Endothelial cell of umbilical vein (primary cell): Measurements from ENCODE around the gene TRAF3. TPM values are rescaled to one million over a fixed set of nuclear protein-coding genes. Genes with fewer than 3 reads are reported as not detected.

Experiments
- BruUV-seq: library from RNA; stranded (reverse); fragments of 400-500 nt; replicated peaks from 2 replicates; lab custom pipeline; 2021; lab: Mats Ljungman, UMichigan
- CTCF ChIA-PET: fragments of 300-600, 350-600 bp; sonication (Branson Sonifier 250); formaldehyde crosslinking; loops from one replicate; lab custom pipeline; 2021; ENCODE audit warnings: antibody characterized with exemption, inconsistent platforms; lab: Charles Lee
- POLR2A ChIA-PET: fragments of 300-600, 350-600 bp; sonication (Branson Sonifier 250); formaldehyde crosslinking; loops from one replicate; lab custom pipeline; 2021; ENCODE audit warnings: antibody characterized with exemption, inconsistent platforms; lab: Charles Lee
- DNase-seq: peaks from one replicate; pipeline ENCODE4 v3.0.0-alpha.2; 2011; ENCODE audit warnings: low read depth, low spot score
- FAIRE-seq: peaks from 2 replicates; lab custom pipeline; 2011; peaks lifted over from hg19 to GRCh38; lab: Jason Lieb, UNC
- H2AFZ ChIP-seq: 2 replicates; pipeline ENCODE4 v1.6.0; 2012; ENCODE audit warnings: low read depth, low read length, control low read depth, inconsistent platforms
- H3K27ac ChIP-seq: 2 replicates; pipeline ENCODE4 v1.5.1; 2011; ENCODE audit warnings: low read depth, mild to moderate bottlenecking, control low read depth, low read length, moderate library complexity; ENCODE audit not compliant: insufficient read depth
- H3K27me3 ChIP-seq, 2 experiments: 2 replicates each; pipeline versions ENCODE4 v1.6.0 to v1.6.1; 2011; ENCODE audit warnings: low read length in 2 of 2, mixed read lengths in 1 of 2; ENCODE audit not compliant: control insufficient read depth in 2 of 2, insufficient read depth in 2 of 2
- H3K36me3 ChIP-seq, 2 experiments: 2 replicates in 1 of 2; 3 replicates in 1 of 2; pipeline ENCODE4 v1.5.1; 2011; ENCODE audit warnings: low read length in 2 of 2, mild to moderate bottlenecking in 1 of 2, moderate library complexity in 1 of 2; ENCODE audit not compliant: control insufficient read depth in 2 of 2, insufficient read depth in 2 of 2; ENCODE audit errors: extremely low read depth in 1 of 2
- H3K4me1 ChIP-seq: 3 replicates; pipeline ENCODE4 v1.5.1; 2011; ENCODE audit warnings: mild to moderate bottlenecking, low read length; ENCODE audit not compliant: control insufficient read depth, insufficient read depth; ENCODE audit errors: extremely low read depth
- H3K4me2 ChIP-seq: 2 replicates; pipeline ENCODE4 v1.6.1; 2011; ENCODE audit warnings: low read length, control low read depth, mixed read lengths; ENCODE audit not compliant: insufficient read depth
- H3K4me3 ChIP-seq, 3 experiments: fragments of 200-600 bp in 1 of 3; sonication (generic), shearing (Covaris generic) in 1 of 3; replicated peaks in 1 of 3; 2 replicates each; pipeline ENCODE4 v1.5.1; 2011 to 2016; ENCODE audit warnings: control low read depth in 3 of 3, low read length in 3 of 3, mild to moderate bottlenecking in 2 of 3, inconsistent platforms in 1 of 3, low read depth in 1 of 3, moderate library complexity in 1 of 3; ENCODE audit not compliant: insufficient read depth in 1 of 3
- H3K79me2 ChIP-seq: 2 replicates; pipeline ENCODE4 v1.6.0; 2012; ENCODE audit warnings: low read length, inconsistent platforms; ENCODE audit not compliant: control insufficient read depth, insufficient read depth
- H3K9ac ChIP-seq: replicated peaks from 2 replicates; pipeline ENCODE3; 2011; ENCODE audit warnings: low read length, control low read depth; ENCODE audit not compliant: insufficient read depth; ENCODE audit errors: extremely low read depth
- H3K9me1 ChIP-seq: replicated peaks from 3 replicates; pipeline ENCODE4 v1.6.0; 2011; ENCODE audit warnings: mild to moderate bottlenecking, low read length; ENCODE audit not compliant: control insufficient read depth, insufficient read depth; ENCODE audit errors: extremely low read depth
- H3K9me3 ChIP-seq: replicated peaks from 2 replicates; pipeline ENCODE4 v1.5.1; 2012; ENCODE audit warnings: low read length, inconsistent platforms; ENCODE audit not compliant: control insufficient read depth, insufficient read depth
- H4K20me1 ChIP-seq: replicated peaks from 2 replicates; pipeline ENCODE3; 2011; ENCODE audit warnings: mild to moderate bottlenecking, low read length; ENCODE audit not compliant: control insufficient read depth, insufficient read depth; ENCODE audit errors: extremely low read depth
- GATA2 ChIP-seq: IDR thresholded peaks from 2 replicates; pipeline ENCODE4 v1.7.0; 2011; ENCODE audit warnings: low read depth, mild to moderate bottlenecking, moderate library complexity, mixed read lengths, low read length; ENCODE audit not compliant: insufficient read length, insufficient read depth
- JUN ChIP-seq: IDR thresholded peaks from 2 replicates; pipeline ENCODE4 v1.6.1; 2011; ENCODE audit warnings: borderline replicate concordance, low read depth; ENCODE audit not compliant: insufficient read length, insufficient read depth
- MYC ChIP-seq: IDR thresholded peaks from one replicate; pipeline ENCODE4 v1.6.1; 2011; ENCODE audit warnings: mild to moderate bottlenecking, low read depth, low read length
- POLR2AphosphoS5 ChIP-seq: IDR thresholded peaks from 2 replicates; pipeline ENCODE4 v1.6.1; 2012; ENCODE audit warnings: low read depth, mild to moderate bottlenecking, control low read depth, low read length, moderate library complexity; ENCODE audit not compliant: insufficient read depth
- dilution Hi-C: fragments of 300-500 bp; cut with MboI; formaldehyde crosslinking; loops from one replicate; pipeline ENCODE4 v1.15.0; 2019; ENCODE audit warnings: low sequenced_read_pairs; ENCODE audit not compliant: extremely low pct_ligation_motif_present
- intact Hi-C: fragments of 100-400 bp; cut with micrococcal nuclease; formaldehyde crosslinking; loops from one replicate; pipeline ENCODE4 v1.10.0; 2022
- polyA plus RNA-seq, 4 experiments: library from polyadenylated mRNA; depleted of rRNA in 3 of 4; stranded (reverse) in 3 of 4; unstranded in 1 of 4; fragments of >200 nt; gene quantifications; 2 replicates each; pipeline versions ENCODE4 v1.2.1 to v1.2.3, GENCODE V29; 2011 to 2012; ENCODE audit warnings: missing spikeins in 1 of 4
- total RNA-seq: library from RNA; stranded (reverse); gene quantifications from 2 replicates; pipeline ENCODE4 v1.2.3, GENCODE V29; 2021

The TRAF3 gene
- total and polyA plus RNA-seq, 2 donors (not counting 3 experiments of a cell fraction or from before 2014, with no cell fraction given): 14.4 to 27.6 TPM

DNA sequence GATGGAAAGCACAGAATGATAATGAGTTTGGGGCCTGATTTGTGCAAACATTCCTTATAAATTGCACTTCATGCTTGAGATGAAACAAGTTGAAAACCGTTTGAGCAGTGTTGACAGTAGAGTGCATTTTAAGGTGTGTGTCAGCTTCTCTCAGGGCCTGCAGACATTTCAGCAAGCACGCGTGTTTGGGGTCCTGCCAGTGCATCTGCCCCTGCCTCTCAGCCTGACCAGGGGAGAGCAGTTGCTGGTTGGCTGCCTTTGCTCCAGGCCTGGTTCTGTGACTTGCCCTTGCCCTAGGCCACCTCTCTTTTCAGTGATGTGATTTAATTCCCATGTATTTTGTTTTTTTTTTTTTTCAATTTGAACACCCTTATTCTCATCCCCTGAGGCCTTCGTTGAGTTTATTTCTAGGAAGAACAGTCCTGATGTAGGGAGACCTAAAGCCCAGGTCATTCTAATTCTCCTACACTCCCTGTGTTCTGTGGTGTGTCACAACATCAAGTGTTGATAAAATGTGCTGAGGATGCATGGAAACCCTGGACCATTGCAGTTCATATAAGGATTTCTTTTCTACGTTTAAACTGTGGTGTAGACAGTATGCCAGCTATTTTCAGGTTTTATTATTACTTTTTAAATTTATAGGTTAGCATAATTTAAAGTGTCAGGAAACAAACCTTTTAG lies 105.1 kb downstream of the TRAF3 start:
- DNase-seq (no peak), FAIRE-seq (no peak)
- no peak for TF ChIP-seq POLR2AphosphoS5
- TF ChIP-seq GATA2: no peak
- H3K9me3 ChIP-seq: no peaks in the 10 kb centered on the region
- ChIA-PET POLR2A (no interaction called here), CTCF (interaction anchor here (1.3 kb wide), 2 partner anchors 11 to 188 kb away, joined by 3 read pairs; no protein-coding TSS in a partner anchor)
- no peaks in the 10 kb centered on the region for H3K9me1 ChIP-seq
- BruUV-seq: no TSS peak
- no peaks in the 10 kb centered on the region for H4K20me1 ChIP-seq
- no peak overlapping the region for H3K4me3 ChIP-seq
- H3K27me3 ChIP-seq: no peaks in the 10 kb centered on the region
- H3K27ac ChIP-seq: no peak overlapping the region
- H3K9ac ChIP-seq: no peak overlapping the region
- H3K79me2 ChIP-seq: no peaks in the 10 kb centered on the region
- H3K4me1 ChIP-seq: no peaks in the 10 kb centered on the region
- peaks cover 0 to 1% of the 10 kb centered on the region in 2 experiments for H3K36me3 ChIP-seq
- dilution Hi-C loops (no loop called here), intact Hi-C loops (no loop called here)
- no peak overlapping the region for H3K4me2 ChIP-seq
- no peak overlapping the region for H2AFZ ChIP-seq

- Histone ChIP-seq H2AFZ (no peak overlapping the region), H3K27me3 (no peaks in the 10 kb centered on the region), H3K4me1 (no peaks in the 10 kb centered on the region), H3K9me3 (no peaks in the 10 kb centered on the region), H3K79me2 (no peaks in the 10 kb centered on the region), H3K9me1 (no peaks in the 10 kb centered on the region), H3K9ac (no peak overlapping the region), H3K36me3 (peaks cover 0 to 1% of the 10 kb centered on the region in 2 experiments), H3K4me2 (no peak overlapping the region), H3K27ac (no peak overlapping the region), H3K4me3 (no peak overlapping the region), H4K20me1 (no peaks in the 10 kb centered on the region)
- no peak for FAIRE-seq
- dilution Hi-C loops (no loop called here), intact Hi-C loops (no loop called here)
- ChIA-PET CTCF (no interaction called here), POLR2A (no interaction called here)
- no peak for TF ChIP-seq JUN
- no peak for TF ChIP-seq MYC
- BruUV-seq: no TSS peak
- DNase-seq: no peak
Observed at GRCh38 chr14:102883089-102883541, 105.9 kb downstream of the TRAF3 start.
